NCI-H1694 (cell line): ENCODE data around the gene CRYBG2.

ENCODE experiments used
- DNase-seq: peaks from one replicate; lab custom pipeline; 2025; lab: John Stamatoyannopoulos, UW

The CRYBG2 gene

DNA sequence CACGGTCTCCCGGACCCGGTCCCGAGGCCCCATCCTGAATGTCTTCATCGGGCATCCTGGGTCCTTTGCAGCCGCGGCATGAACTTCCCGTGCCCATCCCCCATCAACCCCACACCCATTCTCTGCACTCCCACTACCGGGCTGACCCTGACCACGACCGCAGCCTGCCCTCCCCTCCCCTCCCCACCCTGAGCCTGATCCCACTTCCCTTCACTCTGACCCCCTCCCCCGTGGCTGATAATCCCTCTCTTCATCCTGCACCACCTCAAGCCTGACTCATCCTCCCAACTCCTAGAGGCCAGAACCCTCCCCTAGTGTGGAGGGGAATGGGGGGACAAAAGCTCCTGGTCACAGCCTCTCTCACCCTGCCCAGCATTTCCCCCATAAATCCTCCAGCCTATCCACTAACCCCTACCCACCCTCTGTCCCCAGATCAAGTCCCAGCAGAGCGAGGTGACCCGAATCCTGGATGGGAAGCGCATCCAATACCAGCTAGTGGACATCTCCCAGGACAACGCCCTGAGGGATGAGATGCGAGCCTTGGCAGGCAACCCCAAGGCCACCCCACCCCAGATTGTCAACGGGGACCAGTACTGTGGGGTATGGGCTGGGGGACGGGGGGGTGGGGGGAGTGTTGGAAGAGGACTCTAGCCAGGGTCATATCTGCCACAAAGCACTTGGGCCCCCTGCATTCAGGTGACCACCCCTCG is 73.4 kb downstream of the CRYBG2 start:
- DNase-seq: no peak

DNA sequence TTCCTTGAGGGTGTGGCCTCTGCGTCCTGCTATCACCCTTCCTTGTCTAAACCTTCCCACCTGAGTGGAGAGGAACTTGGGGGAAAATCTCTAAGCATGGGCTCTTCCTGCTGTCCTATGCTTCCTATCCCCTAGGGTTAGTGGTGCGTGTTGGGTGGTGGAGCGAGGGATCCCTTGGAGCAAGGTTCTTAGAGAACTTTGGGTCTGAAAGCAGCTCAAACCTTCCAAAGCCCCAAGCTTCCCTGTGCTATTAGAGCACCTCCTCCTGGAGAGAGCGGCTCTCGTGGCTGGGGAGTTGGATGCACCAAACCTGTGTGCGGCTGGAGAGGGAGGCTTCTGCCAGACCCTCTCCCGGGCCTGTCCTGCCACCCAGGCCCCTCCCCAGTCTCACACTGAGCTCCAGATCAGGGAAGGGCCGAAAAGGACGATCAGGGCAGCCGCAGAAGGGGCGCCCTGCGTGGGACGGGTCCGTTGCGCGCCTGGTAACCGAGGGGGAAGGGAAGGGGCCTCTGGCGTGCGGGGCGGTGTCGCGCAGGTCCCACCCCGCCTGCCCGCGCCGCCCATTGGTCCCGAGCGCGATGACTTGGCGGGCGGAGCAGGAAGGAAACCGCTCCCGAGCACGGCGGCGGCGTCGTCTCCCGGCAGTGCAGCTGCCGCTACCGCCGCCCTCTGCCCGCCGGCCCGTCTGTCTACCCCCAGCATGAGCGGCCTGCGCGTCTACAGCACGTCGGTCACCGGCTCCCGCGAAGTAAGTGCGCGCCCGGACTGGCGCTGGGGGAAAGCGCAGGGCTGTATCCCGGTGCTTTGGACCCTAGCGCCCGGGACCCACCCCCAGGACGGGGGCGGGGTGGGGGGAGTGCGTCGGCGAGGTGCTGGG is 74.2 kb downstream of the CRYBG2 start, which contains the start of gene SH3BGRL3:
TSS of gene SH3BGRL3 (plus strand) at position 631 of the 877 bp plus-strand sequence. CDS start at position 701, 70 bp downstream.
- DNase-seq: peak; percentile 47

DNA sequence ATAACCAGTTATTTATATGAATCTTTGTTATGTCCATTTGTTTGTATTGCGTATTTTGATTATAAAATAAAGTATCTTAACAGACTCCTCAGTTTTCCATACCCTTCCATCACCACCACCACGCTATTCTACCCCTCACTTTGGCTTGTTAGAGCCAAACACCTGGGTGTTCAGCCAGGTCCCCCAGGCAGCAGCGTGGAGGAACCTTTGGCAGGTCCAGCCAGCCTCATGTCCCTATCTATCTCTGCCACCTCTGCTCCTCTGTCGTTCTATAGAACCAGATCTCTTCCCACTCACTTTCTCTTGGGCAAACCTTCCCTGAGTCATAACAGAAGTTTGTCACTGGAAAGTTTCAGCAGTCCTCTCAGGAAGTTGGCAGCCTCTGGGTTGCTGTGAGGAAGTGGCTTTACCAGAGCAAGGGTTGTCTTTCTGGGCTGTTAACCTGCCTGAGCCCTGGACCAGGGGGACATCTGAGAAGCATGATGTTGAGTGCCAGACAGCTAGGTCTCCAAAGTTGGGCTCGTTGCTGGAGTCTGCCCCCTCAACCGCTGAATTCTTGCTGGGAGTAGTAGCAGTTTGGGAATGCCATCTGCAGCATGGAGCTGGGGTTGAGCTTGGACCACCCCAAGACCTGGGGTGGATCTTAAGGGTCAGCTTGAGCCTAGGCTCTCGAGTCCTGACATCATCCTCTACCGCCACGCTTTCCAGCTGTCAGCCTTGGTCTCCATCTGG is 75.0 kb downstream of the CRYBG2 start:
- no peak for DNase-seq

DNA sequence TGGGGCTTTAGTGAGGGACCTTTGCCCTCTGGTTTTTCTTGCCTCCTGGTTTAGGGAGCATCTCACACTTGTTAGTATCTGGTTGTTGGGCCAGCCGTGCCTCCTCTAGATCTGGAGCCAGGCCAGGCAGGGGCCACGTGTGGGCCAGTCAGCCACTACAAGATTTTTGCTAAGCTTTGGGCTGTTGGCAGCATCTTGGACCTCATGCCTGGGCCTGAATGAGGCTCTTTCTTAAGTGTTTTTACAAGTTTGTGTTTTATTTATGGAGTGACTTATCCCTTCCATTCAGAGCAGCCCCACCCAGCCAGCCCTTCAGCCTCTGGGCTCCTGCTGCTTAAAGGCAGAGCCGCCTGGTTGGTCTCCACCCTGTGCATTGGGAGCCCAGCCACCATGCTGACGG is 75.6 kb downstream of the CRYBG2 start:
- no peak for DNase-seq

DNA sequence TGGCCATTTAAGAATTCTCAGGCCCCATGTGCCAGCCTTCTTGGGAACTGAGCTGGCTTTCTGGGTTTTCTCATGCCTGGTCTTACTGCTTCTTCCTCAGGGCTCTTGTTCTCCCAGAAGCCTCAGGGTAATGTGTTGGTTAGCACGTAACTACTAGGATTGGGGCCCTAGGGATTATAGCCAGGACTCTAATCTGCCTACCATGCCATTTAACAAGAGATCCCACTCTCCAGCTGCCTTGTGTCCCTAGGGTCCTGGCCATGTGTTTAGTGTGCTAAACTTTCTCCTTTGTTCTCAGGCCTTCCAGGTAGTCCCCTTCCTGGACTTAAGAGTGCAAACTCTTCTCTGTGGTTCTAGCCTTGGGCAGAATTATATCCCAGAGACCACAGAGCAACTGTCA is 76.2 kb downstream of the CRYBG2 start:
- no peak for DNase-seq

DNA sequence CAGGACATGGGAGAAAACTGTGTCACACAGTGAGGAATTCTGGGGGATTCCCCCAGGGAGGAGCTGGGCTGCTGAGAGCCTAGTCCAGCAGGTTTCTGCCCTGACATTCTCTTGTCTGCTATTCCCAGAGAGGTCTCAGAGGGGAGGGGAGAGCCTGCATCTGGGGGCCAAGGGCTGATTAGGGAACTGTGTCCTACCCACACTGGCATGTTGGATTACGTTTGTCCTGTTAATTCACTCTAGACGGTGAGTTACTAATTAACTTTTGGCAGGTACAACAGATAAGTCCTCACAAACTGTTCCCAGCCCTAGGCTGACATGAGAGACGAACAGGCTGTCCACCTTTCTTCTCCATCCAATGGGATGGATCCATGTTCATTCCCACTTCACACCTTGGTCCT is 76.7 kb downstream of the CRYBG2 start:
- no peak for DNase-seq

DNA sequence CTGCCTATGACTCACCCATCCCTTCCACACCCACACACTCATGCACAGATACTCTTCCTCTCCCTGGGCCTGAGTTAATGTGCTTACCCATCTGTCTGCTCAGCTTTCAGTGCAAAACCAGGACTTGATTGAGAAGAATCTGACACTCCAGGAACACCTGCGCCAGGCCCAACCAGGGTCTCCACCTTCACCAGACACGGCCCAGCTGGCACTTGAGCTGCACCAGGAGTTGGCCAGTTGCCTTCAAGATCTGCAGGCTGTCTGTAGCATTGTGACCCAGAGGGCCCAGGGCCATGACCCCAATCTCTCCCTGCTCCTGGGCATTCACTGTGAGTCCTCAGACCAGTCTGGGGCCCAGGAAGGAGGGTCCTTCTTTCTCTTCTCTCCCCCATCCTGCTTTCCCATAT is 77.5 kb downstream of the CRYBG2 start:
- DNase-seq: no peak

DNA sequence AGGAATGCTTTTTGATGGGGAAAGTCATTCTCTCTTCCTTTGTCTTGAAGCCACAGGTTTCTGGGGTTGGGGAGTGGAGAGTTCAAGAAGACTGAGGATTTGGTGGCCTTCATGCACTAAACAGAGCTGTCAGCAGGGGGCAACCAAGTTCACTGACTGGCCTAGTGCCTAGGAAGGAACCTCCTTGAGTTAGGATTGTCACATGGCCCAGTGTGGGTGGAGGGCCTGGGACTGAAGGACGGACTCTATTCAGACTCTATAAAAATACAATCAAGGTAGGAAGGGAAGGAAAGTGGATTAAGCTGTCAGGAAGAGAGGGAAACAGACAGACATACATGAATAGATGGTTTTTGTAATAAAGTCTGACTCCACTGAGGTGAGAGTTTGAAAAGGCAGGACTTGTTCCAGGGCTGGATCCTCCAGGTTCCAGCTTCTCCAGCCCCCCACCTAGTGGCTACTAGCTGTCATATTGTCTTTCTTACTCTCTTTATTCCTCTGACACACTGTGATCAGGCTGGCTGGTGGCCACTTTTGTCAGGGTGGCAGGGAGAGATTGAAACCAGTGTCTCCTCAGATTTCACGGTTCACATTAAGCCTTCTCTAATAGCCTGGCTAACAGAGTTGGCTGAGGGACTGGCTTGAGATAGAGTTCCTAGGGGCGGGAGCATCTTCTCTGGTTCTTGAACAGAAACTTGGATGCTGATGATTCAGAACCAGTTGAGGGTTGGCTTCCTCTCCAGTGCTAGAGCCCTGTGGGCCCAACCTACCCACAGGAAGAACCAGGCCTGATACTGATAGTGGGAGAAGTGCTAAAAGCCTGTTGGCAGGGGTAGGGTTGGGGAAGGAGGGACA is 78.1 kb downstream of the CRYBG2 start:
- DNase-seq: peak; percentile 31

DNA sequence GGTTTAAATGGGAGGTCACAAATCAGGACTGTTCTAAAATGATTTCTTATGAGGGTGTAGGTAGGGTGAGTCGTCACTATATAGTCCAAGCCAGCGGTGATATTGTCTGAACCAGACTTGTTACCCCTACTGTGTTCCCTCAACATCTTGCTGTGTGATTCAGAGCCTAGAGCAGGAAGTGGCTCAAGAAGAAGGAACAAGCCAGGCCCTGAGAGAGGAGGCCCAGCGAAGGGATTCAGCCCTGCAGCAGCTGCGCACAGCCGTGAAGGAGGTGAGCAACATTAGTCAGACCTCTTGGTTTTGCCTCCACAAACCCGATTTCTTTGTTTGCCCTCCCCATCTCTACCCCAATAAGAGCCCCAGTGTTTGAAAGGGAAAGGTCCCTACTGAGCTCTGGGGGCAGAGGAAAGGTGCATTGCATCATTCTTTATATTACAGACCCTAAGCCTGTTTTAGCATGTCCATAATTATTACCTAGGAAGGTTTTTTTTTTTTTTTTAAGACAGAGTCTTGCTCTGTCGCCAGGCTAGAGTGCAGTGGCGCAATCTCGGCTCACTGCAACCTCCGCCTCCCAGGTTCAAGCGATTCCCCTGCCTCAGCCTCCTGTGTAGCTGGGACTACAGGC is 79.0 kb downstream of the CRYBG2 start:
- no peak for DNase-seq
